Mucosa of descending colon (tissue), 3 donors: ENCODE data around the gene PTPRN2. TPM values are rescaled to one million over a fixed set of nuclear protein-coding genes. Genes with fewer than 3 reads are reported as not detected.

Experiments
- ATAC-seq: fragments of 200-7000 bp; cut with Tn5 transposase; one replicate; pipeline ENCODE4 v1.9.1; 2020; ENCODE audit warnings: mild to moderate bottlenecking, moderate library complexity
- DNase-seq, 3 donors: peaks; one replicate each; pipeline ENCODE4 v3.0.0-alpha.2; 2020
- H3K36me3 ChIP-seq: fragments of 200-600 bp; one replicate; pipeline ENCODE4 v1.8.0; 2021; ENCODE audit warnings: low read depth, mild to moderate bottlenecking
- H3K4me1 ChIP-seq: fragments of 200-600 bp; one replicate; pipeline ENCODE4 v1.8.0; 2021; ENCODE audit warnings: low read depth, mild to moderate bottlenecking
- H3K4me3 ChIP-seq: fragments of 200-600 bp; one replicate; pipeline ENCODE4 v1.8.0; 2021; ENCODE audit warnings: mild to moderate bottlenecking
- H3K9me3 ChIP-seq: fragments of 200-600 bp; one replicate; pipeline ENCODE4 v1.8.0; 2021; ENCODE audit warnings: mild to moderate bottlenecking
- intact Hi-C, 2 donors: fragments of 100-400 bp; cut with DNase I in 1 of 2; cut with micrococcal nuclease in 1 of 2; formaldehyde crosslinking; loops; one replicate each; pipeline versions ENCODE4 v1.11.0 to v1.11.1; 2022; cut with DNase I, micrococcal nuclease
- total RNA-seq, 3 donors: library from RNA; stranded (reverse); fragmentation: NEBNext Ultra II Directional in 2 of 3; extraction: Animal tissue kit (Norgen Biotek cat#: 25700) in 2 of 3; gene quantifications; one replicate each; pipeline versions ENCODE4 v1.2.1 to v1.2.4, GENCODE V29; 2021 to 2023
- TF ChIP-seq, protein P1 (sequence below): fragments of 200-600 bp; IDR thresholded peaks from one replicate; pipeline ENCODE4 v1.8.0; 2022; ENCODE audit warnings: antibody characterized with exemption, mild to moderate bottlenecking
- donor health status: DM: no; HTN: no; CAD: no; lungs with moderate emphysema.
- donor health status: DM: no; HTN: no; CAD: no.
- donor health status: DM: no; HTN: yes; CAD: no.

PTPRN2 gene
- total RNA-seq, 3 donors from 2014 or later: 12.5 to 28.0 (median 26.2) TPM

DNA sequence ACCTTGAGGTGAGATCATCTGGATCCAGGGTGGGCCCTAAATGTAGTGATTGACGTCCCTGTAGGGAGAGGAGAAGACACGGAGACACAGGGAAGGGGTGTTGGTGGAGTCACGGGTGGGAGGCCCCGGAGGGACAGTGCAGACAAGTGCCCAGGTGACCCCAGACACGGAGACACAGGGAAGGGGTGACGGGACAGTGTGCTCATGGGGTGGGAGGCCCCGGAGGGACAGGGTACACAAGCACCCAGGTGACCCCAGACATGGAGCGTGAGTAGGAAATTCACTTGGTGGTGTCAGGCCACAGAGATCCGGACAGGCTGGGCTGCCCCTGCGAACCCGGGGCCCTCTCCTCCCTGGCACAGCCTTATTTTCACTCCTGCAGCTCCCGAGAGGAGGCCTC lies 176.9 kb downstream of the PTPRN2 start:
- intact Hi-C loops: no loop called here
- no peaks in the 10 kb centered on the region for H3K36me3 ChIP-seq
- H3K4me3 ChIP-seq: no peak overlapping the region
- no peak for DNase-seq
- H3K9me3 ChIP-seq: no peaks in the 10 kb centered on the region
- TF ChIP-seq, protein P1, sequence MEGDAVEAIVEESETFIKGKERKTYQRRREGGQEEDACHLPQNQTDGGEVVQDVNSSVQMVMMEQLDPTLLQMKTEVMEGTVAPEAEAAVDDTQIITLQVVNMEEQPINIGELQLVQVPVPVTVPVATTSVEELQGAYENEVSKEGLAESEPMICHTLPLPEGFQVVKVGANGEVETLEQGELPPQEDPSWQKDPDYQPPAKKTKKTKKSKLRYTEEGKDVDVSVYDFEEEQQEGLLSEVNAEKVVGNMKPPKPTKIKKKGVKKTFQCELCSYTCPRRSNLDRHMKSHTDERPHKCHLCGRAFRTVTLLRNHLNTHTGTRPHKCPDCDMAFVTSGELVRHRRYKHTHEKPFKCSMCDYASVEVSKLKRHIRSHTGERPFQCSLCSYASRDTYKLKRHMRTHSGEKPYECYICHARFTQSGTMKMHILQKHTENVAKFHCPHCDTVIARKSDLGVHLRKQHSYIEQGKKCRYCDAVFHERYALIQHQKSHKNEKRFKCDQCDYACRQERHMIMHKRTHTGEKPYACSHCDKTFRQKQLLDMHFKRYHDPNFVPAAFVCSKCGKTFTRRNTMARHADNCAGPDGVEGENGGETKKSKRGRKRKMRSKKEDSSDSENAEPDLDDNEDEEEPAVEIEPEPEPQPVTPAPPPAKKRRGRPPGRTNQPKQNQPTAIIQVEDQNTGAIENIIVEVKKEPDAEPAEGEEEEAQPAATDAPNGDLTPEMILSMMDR: no peak
- ATAC-seq: no peak
- peaks cover 4% of the 10 kb centered on the region for H3K4me1 ChIP-seq

DNA sequence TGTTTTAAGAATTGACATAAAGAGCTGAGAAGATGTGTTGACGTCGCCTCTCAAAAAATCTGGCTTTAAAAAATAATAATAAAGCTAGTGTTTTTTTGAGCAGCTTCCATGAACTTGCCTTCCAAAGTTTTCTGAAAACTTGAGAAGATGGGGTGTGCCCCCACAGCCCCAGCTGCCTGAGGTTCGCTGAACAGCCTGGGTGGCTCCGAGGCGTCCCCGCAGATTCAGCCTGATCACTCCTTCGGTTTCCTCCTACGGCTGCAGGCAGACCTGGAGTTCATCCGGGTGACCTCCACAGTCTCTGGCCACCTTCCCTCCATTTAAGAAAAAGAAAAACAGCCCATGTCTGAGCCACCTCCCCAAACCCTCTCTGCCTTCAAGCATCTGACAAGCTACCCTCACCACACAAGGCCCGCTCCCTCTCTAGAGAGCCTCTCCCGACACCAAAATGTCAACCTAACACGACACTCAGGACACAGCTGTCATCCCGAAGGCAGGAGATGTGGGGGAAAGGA lies 177.8 kb downstream of the PTPRN2 start:
- no peaks in the 10 kb centered on the region for H3K9me3 ChIP-seq
- H3K4me1 ChIP-seq: peaks cover 4% of the 10 kb centered on the region
- TF ChIP-seq, protein P1: no peak
- ATAC-seq (no peak), DNase-seq (no peak)
- intact Hi-C loops: no loop called here
- H3K4me3 ChIP-seq: no peak overlapping the region
- no peaks in the 10 kb centered on the region for H3K36me3 ChIP-seq

DNA sequence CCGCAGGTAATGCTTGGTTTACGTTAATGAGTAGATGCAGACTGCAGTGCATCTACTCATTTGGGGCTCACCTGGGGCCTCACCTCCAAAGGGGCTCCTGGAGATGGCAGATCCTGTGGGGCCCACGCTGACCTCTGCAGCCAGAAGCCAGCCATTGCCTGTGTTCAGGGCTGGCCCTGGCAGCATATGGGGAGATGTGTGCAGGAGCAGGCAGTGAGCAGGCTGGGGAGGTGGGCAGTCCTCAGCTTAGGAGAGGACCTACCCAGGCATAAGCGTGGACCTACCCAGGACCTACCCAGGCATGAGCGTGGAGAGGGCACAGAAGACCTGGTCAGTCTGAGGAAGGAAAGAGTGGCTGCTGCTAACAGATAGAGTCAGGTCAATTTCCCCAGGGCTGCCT lies 178.5 kb downstream of the PTPRN2 start:
- ATAC-seq (no peak), DNase-seq (no peak)
- no peaks in the 10 kb centered on the region for H3K9me3 ChIP-seq
- peaks cover 4% of the 10 kb centered on the region for H3K4me1 ChIP-seq
- H3K4me3 ChIP-seq: no peak overlapping the region
- TF ChIP-seq, protein P1: no peak
- intact Hi-C loops: no loop called here
- H3K36me3 ChIP-seq: no peaks in the 10 kb centered on the region

DNA sequence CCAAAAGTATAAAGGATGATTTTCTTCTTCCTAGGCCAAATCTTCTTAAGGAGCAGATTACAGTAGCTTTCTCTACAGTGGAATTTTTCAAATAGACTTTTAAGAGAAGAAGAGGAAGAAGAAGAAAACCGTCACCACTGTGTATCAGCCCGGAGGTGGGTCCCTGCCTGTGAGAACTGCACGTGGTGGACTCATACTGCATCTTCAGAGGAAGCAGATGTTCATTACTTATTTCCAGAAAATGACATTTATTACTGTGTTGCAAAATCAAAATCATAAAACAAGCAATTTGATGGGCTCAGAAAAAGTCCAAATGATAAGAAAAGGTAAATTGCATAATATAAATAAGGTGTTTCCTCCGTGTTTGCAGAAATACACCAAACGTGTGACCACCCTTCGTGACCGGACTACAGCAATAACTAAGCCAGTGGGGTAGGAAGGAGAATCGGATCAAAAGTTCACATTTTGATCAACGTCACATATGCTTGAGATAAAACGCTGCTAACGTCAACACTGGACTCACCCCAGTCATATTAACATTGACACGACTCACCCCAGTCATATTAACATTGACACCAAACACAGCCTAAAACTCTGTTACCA lies 179.2 kb downstream of the PTPRN2 start:
- Histone ChIP-seq H3K4me1 (peaks cover 6% of the 10 kb centered on the region), H3K9me3 (no peaks in the 10 kb centered on the region), H3K36me3 (no peaks in the 10 kb centered on the region), H3K4me3 (no peak overlapping the region)
- no peak for ATAC-seq
- DNase-seq: no peak
- TF ChIP-seq, protein P1: no peak
- intact Hi-C loops: no loop called here

DNA sequence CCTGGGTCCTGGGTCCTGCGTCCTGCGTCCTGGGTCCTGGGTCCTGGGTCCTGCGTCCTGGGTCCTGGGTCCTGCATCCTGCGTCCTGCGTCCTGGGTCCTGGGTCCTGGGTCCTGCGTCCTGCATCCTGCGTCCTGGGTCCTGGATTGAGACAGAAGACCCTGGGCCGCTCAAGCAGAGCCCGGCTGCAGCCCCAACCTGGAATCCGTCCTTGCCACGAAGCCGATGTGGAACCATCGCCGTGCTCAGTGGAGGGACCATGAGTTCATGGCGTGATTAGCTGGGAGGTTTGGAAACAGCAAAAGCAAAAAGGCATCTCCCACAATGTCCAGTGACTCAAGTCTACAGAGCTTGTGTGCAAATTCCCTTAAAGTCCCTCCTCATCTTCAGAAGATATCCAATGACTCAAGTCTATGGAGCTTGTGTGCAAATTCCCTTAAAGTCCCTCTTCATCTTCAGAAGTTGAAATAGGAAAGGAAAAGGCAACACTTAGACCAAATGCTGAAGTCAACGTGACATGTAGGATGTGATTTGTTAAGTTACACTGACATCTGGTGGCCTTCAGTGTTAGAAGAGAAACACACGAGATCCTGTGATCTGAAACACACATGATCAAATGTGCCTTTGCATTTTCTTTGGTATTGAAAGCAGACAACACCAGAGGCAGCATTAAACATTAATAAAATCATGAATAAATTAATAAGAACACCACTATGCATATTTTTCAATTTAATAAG lies 179.9 kb downstream of the PTPRN2 start:
- Histone ChIP-seq H3K4me1 (peaks cover 11% of the 10 kb centered on the region), H3K4me3 (no peak overlapping the region), H3K36me3 (no peaks in the 10 kb centered on the region), H3K9me3 (no peaks in the 10 kb centered on the region)
- DNase-seq (peak in 1 of 3 donors; percentile 61), ATAC-seq (peak; percentile 65)
- intact Hi-C loops: no loop called here
- TF ChIP-seq, protein P1: no peak
